Neural cell (in vitro differentiated cells): ENCODE data around the gene UNC13B. TPM values are rescaled to one million over a fixed set of nuclear protein-coding genes. Genes with fewer than 3 reads are reported as not detected.

Experiments used
- H2AFZ ChIP-seq: fragments of 200-600, 300-800 bp; sonication (generic), shearing (Covaris generic); 2 replicates; pipeline ENCODE4 v1.6.0; 2014; ENCODE audit warnings: low read depth, mild to moderate bottlenecking, antibody characterized with exemption, low read length, moderate library complexity
- H3F3A ChIP-seq: fragments of 200-600 bp; shearing (Covaris generic); 2 replicates; pipeline ENCODE4 v1.6.1; 2016; ENCODE audit warnings: mild to moderate bottlenecking, moderate library complexity, mixed read lengths, antibody characterized with exemption, low read length; ENCODE audit not compliant: insufficient read depth, poor library complexity, severe bottlenecking
- H3K27ac ChIP-seq: fragments of 200-600, 300-800 bp; sonication (generic), shearing (Covaris generic); 2 replicates; pipeline ENCODE4 v1.5.1; 2014; ENCODE audit warnings: mild to moderate bottlenecking, low read length, moderate library complexity
- H3K27me3 ChIP-seq: fragments of 300-800, 200-600 bp; sonication (generic), shearing (Covaris generic); 2 replicates; pipeline ENCODE4 v1.6.0; 2014; ENCODE audit warnings: mild to moderate bottlenecking, low read depth, low read length, moderate library complexity; ENCODE audit not compliant: insufficient read depth
- H3K36me3 ChIP-seq: fragments of 300-800, 200-600 bp; sonication (generic), shearing (Covaris generic); 2 replicates; pipeline ENCODE4 v1.5.1; 2014; ENCODE audit warnings: mild to moderate bottlenecking, antibody characterized with exemption, low read length, moderate library complexity; ENCODE audit not compliant: insufficient read depth
- H3K4me2 ChIP-seq: fragments of 300-800, 200-600 bp; sonication (generic), shearing (Covaris generic); 2 replicates; pipeline ENCODE4 v1.6.0; 2014; ENCODE audit warnings: mild to moderate bottlenecking, low read length
- H3K4me3 ChIP-seq: fragments of 300-800, 200-600 bp; sonication (generic), shearing (Covaris generic); 2 replicates; pipeline ENCODE4 v1.5.1; 2014; ENCODE audit warnings: mild to moderate bottlenecking, low read length, moderate library complexity
- H3K79me2 ChIP-seq: fragments of 200-600 bp; shearing (Covaris generic); replicated peaks from 2 replicates; pipeline ENCODE4 v1.6.0; 2014; ENCODE audit warnings: mild to moderate bottlenecking, low read length, moderate library complexity; ENCODE audit not compliant: insufficient read depth
- H3K9ac ChIP-seq: fragments of 300-800, 200-600 bp; sonication (generic), shearing (Covaris generic); 2 replicates; pipeline ENCODE4 v1.6.1; 2016; ENCODE audit warnings: mild to moderate bottlenecking, low read length, mixed read lengths
- H3K9me2 ChIP-seq: fragments of 200-600 bp; shearing (Covaris generic); 2 replicates; pipeline ENCODE4 v1.6.1; 2016; ENCODE audit warnings: mild to moderate bottlenecking, low read length, mixed read lengths; ENCODE audit not compliant: insufficient read depth
- H3K9me3 ChIP-seq: fragments of 200-600, 300-800 bp; sonication (generic), shearing (Covaris generic); 2 replicates; pipeline ENCODE4 v1.6.1; 2016; ENCODE audit warnings: mild to moderate bottlenecking, mixed run types, low read length, moderate library complexity, mixed read lengths
- H4K20me1 ChIP-seq: fragments of 200-600 bp; shearing (Covaris generic); 2 replicates; pipeline ENCODE4 v1.6.1; 2016; ENCODE audit warnings: mild to moderate bottlenecking, mixed run types; ENCODE audit not compliant: insufficient read depth
- CTCF ChIP-seq: fragments of 450-650 bp; IDR thresholded peaks from 2 replicates; pipeline ENCODE4 v1.5.1; 2014; ENCODE audit warnings: antibody characterized with exemption, mild to moderate bottlenecking, moderate library complexity; ENCODE audit not compliant: poor library complexity, severe bottlenecking
- EP300 ChIP-seq: fragments of 450-650 bp; conservative IDR thresholded peaks from 2 replicates; pipeline ENCODE4 v1.6.1; 2014; ENCODE audit warnings: antibody characterized with exemption, mild to moderate bottlenecking, moderate library complexity; ENCODE audit not compliant: poor library complexity, severe bottlenecking
- EZH2 ChIP-seq: fragments of 200-600, 300-800 bp; shearing (Covaris generic), sonication (generic); IDR thresholded peaks from 2 replicates; pipeline ENCODE4 v1.6.1; 2014; ENCODE audit warnings: antibody characterized with exemption, low read length, borderline replicate concordance, mild to moderate bottlenecking; ENCODE audit not compliant: insufficient read depth, poor library complexity, severe bottlenecking
- MXI1 ChIP-seq: fragments of 450-650 bp; conservative IDR thresholded peaks from 2 replicates; pipeline ENCODE4 v1.6.1; 2014; ENCODE audit warnings: antibody characterized with exemption, mild to moderate bottlenecking; ENCODE audit not compliant: poor library complexity, severe bottlenecking
- POLR2AphosphoS5 ChIP-seq: IDR thresholded peaks from 2 replicates; pipeline ENCODE4 v1.6.1; 2012
- RAD21 ChIP-seq: fragments of 450-650 bp; conservative IDR thresholded peaks from 2 replicates; pipeline ENCODE4 v1.6.1; 2014; ENCODE audit warnings: antibody characterized with exemption, mild to moderate bottlenecking, moderate library complexity
- REST ChIP-seq: IDR thresholded peaks from 2 replicates; pipeline ENCODE4 v1.6.1; 2012; ENCODE audit warnings: borderline replicate concordance
- SMC3 ChIP-seq: fragments of 450-650 bp; conservative IDR thresholded peaks from 2 replicates; pipeline ENCODE4 v1.6.1; 2014; ENCODE audit warnings: antibody characterized with exemption, mild to moderate bottlenecking, moderate library complexity; ENCODE audit not compliant: poor library complexity
- TAF1 ChIP-seq: IDR thresholded peaks from 2 replicates; pipeline ENCODE4 v1.6.1; 2012; ENCODE audit warnings: low read depth
- polyA plus RNA-seq: library from polyadenylated mRNA; depleted of rRNA; stranded (reverse); fragments of >200 nt; gene quantifications from 2 replicates; pipeline ENCODE4 v1.2.3, GENCODE V29; 2014

UNC13B gene
- polyA plus RNA-seq, 1 donor from 2014 or later, result 37.2 TPM

GRCh38 chr9:35258660-35259474, 97.1 kb downstream of the UNC13B start:
- H3K4me3 ChIP-seq, result no peak overlapping the region
- no peaks in the 10 kb centered on the region for H4K20me1 ChIP-seq
- H3K36me3 ChIP-seq, result no peaks in the 10 kb centered on the region
- H3K27me3 ChIP-seq, result no peaks in the 10 kb centered on the region
- H3K9me3 ChIP-seq, result no peaks in the 10 kb centered on the region
- H3K9ac ChIP-seq, result no peak overlapping the region
- H2AFZ ChIP-seq, result no peak overlapping the region
- no peaks in the 10 kb centered on the region for H3F3A ChIP-seq
- H3K27ac ChIP-seq, result no peak overlapping the region
- no peaks in the 10 kb centered on the region for H3K79me2 ChIP-seq
- no peaks in the 10 kb centered on the region for H3K9me2 ChIP-seq
- no peak overlapping the region for H3K4me2 ChIP-seq
- TF ChIP-seq TAF1 (no peak), RAD21 (peak; percentile 76), SMC3 (peak; percentile 84), CTCF (peak; percentile 82), MXI1 (no peak), EP300 (no peak)

- no peaks in the 10 kb centered on the region for H3K27me3 ChIP-seq
- H3K79me2 ChIP-seq, result no peaks in the 10 kb centered on the region
- no peaks in the 10 kb centered on the region for H4K20me1 ChIP-seq
- H3K36me3 ChIP-seq, result no peaks in the 10 kb centered on the region
- H2AFZ ChIP-seq, result no peak overlapping the region
- no peaks in the 10 kb centered on the region for H3K9me2 ChIP-seq
- TF ChIP-seq MXI1, result no peak
- no peak for TF ChIP-seq SMC3
- no peak for TF ChIP-seq CTCF
- TF ChIP-seq EZH2, result no peak
- TF ChIP-seq POLR2AphosphoS5, result no peak
- TF ChIP-seq TAF1, result no peak
- TF ChIP-seq RAD21, result no peak
- TF ChIP-seq REST, result no peak
- no peak for TF ChIP-seq EP300
- no peaks in the 10 kb centered on the region for H3F3A ChIP-seq
- no peak overlapping the region for H3K4me3 ChIP-seq
- H3K27ac ChIP-seq, result no peak overlapping the region
- no peak overlapping the region for H3K4me2 ChIP-seq
- H3K9me3 ChIP-seq, result no peaks in the 10 kb centered on the region
- no peak overlapping the region for H3K9ac ChIP-seq
Measured at GRCh38 chr9:35260186-35260585, 98.4 kb downstream of the UNC13B start.
